ENCODE data around the gene CDIPT. TPM values are rescaled to one million over a fixed set of nuclear protein-coding genes. Genes with fewer than 3 reads are reported as not detected.

CDIPT gene
- total RNA-seq, 1 donor from 2014 or later, result 83.3 TPM

DNA sequence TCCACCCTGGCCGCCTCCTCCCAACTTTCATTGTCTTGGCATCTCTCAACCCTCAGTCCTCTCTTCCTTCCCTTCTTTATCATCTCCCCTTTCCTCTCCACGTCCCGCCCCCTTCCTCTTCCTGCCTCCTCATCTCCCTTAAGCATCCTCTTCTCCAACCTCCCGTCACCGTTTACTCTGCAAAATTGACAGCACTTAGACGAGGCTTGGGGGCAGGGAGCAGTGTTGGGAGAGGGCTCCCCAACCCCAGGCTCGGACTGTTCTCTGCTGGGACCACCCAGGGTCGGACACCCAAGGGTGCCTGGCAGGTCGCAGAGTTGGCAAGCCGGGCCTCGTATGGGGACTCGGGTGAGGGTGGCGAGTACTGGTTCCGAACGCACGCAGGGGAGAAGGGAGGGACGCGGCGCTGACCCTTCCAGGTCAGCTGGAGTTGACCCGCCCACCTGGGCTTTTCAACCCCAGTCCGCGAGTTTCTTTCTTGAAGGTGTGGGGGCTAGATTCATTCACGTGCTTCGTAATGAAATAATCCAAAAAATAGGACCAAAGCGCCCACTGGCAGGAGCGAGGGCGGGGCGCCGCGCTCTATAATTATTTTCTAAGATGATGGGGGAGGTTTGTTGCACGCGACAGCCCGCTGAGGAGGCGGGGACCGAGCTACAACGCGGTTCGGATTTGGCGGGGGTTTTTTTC is 47.8 kb downstream of the CDIPT start:
- TF ChIP-seq CTCF (conservative IDR thresholded peaks at IDR 0.05; ENCODE audit: low read depth, low read length), result no peak
- DNase-seq (ENCODE audit: low read depth), result no peak
- H3K4me3 ChIP-seq (ENCODE audit: low read depth, low read length), result peak overlapping the region; percentile 83

- no peak overlapping the region for H3K4me3 ChIP-seq (ENCODE audit: low read depth, low read length)
- DNase-seq (ENCODE audit: low read depth), result no peak
- TF ChIP-seq CTCF (conservative IDR thresholded peaks at IDR 0.05; ENCODE audit: low read depth, low read length), result no peak
Measured at GRCh38 chr16:29814592-29814991, 48.4 kb downstream of the CDIPT start.

DNA sequence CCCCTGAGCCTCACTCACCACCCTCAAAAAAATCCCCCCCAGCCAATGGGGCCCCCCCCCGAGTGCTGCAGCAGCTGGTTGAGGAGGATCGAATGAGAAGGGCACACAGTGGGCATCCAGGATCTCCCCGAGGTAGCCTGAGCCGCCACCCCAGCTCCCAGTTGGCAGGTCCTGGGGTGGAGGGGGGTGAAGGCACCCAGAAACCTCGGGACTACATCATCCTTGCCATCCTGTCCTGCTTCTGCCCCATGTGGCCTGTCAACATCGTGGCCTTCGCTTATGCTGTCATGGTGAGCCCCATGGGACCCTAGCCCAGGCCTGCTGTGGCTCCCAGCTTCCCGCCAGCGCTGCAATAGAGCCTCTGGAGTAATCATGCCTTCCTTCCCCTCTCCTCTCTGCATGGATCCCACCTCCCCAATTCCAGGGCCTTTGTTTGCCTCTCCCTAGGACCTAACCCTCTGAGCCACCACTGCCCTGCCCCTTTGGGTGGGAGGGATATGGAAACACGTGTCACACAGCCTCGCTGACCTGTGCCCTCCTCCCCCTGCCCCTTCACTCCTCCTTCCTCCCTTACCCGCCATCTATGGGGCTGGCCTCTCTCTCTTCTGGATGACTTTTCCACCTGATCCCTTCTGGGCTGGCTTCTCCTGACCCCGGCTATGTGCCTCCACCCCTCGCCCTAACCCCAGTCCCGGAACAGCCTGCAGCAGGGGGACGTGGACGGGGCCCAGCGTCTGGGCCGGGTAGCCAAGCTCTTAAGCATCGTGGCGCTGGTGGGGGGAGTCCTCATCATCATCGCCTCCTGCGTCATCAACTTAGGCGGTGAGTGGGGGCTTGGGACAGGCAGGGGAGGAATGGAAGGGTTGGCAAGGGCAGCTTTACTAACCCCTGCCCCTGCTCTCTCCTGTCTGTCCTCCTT is 49.1 kb downstream of the CDIPT start:
- DNase-seq (ENCODE audit: low read depth), result no peak
- H3K4me3 ChIP-seq (ENCODE audit: low read depth, low read length), result no peak overlapping the region
- TF ChIP-seq CTCF (conservative IDR thresholded peaks at IDR 0.05; ENCODE audit: low read depth, low read length), result no peak

- TF ChIP-seq CTCF (conservative IDR thresholded peaks at IDR 0.05; ENCODE audit: low read depth, low read length), result no peak
- H3K4me3 ChIP-seq (ENCODE audit: low read depth, low read length), result peak overlapping the region; percentile 61
Measured at GRCh38 chr16:29812754-29813643, 50.0 kb downstream of the CDIPT start.

GRCh38 chr16:29811896-29812665 is 50.9 kb downstream of the CDIPT start, which contains the start of gene PRRT2:
Gene PRRT2 (plus strand): TSS chr16:29812193. CDS start chr16:29813055, 862 bp downstream.
- no peak for TF ChIP-seq CTCF (conservative IDR thresholded peaks at IDR 0.05; ENCODE audit: low read depth, low read length)
- no peak for DNase-seq (ENCODE audit: low read depth)
- peak within 1 kb of the TSS; percentile 61 for H3K4me3 ChIP-seq (ENCODE audit: low read depth, low read length)

More at GRCh38 chr16:29812754-29813643, 50.0 kb downstream of the CDIPT start:
- no peak for DNase-seq (ENCODE audit: low read depth)

All from epithelial cell of proximal tubule (primary cell).